Naive thymus-derived CD4-positive, alpha-beta T cell (primary cell): ENCODE results near the gene ARHGAP12. TPM values are rescaled to one million over a fixed set of nuclear protein-coding genes. Genes with fewer than 3 reads are reported as not detected.
A peak's percentile ranks its signal among the peaks of the same experiment; 100 is the strongest.
"Not testable (repeated sequence)": the region's sequence is repeated elsewhere in the genome, so short reads cannot be mapped to it uniquely, and the experiment has no call there.

Source experiments
- ATAC-seq: fragments of 150-1000 bp; cut with Tn5 transposase; 2 replicates; pipeline ENCODE4 v1.10.0; 2021; ENCODE audit warnings: mild to moderate bottlenecking, moderate library complexity
- CTCF ChIA-PET: fragments of 350-600 bp; sonication (Branson Sonifier 250); formaldehyde crosslinking; loops from one replicate; lab custom pipeline; 2021; ENCODE audit warnings: antibody characterized with exemption; lab: Charles Lee
- POLR2A ChIA-PET: fragments of 350-600 bp; sonication (Branson Sonifier 250); formaldehyde crosslinking; loops from one replicate; lab custom pipeline; 2021; ENCODE audit warnings: antibody characterized with exemption, inconsistent platforms; lab: Charles Lee
- DNase-seq, 9 donors: peaks; one replicate each; pipeline versions ENCODE4 v3.0.0 to v3.0.0-alpha.2; 2020 to 2022; ENCODE audit warnings: mixed read lengths in 1 of 9
- H3K27ac ChIP-seq: one replicate; pipeline ENCODE4 v1.7.0; 2013; ENCODE audit warnings: mild to moderate bottlenecking, low read depth, low read length, moderate library complexity
- H3K27me3 ChIP-seq, 2 donors: one replicate each; pipeline ENCODE4 v1.7.0; 2013; ENCODE audit warnings: low read length in 2 of 2, mild to moderate bottlenecking in 2 of 2, moderate library complexity in 2 of 2; ENCODE audit not compliant: control insufficient read depth in 2 of 2, insufficient read depth in 2 of 2
- H3K36me3 ChIP-seq, 3 experiments: 1 replicate in 2 of 3; 2 replicates in 1 of 3; pipeline ENCODE4 v1.7.0; 2013; ENCODE audit warnings: low read length in 3 of 3, mild to moderate bottlenecking in 3 of 3, moderate library complexity in 1 of 3; ENCODE audit not compliant: insufficient read depth in 3 of 3, control insufficient read depth in 2 of 3
- H3K4me1 ChIP-seq, 2 donors: one replicate each; pipeline ENCODE4 v1.7.0; 2013; ENCODE audit warnings: low read length in 2 of 2, mild to moderate bottlenecking in 2 of 2, moderate library complexity in 1 of 2; ENCODE audit not compliant: control insufficient read depth in 2 of 2, insufficient read depth in 2 of 2
- H3K4me3 ChIP-seq: 2 replicates; pipeline ENCODE4 v1.7.0; 2013; ENCODE audit warnings: mild to moderate bottlenecking, low read length
- H3K9me3 ChIP-seq, 3 experiments: 1 replicate in 2 of 3; 2 replicates in 1 of 3; pipeline ENCODE4 v1.7.0; 2013; ENCODE audit warnings: low read length in 3 of 3; ENCODE audit not compliant: control insufficient read depth in 2 of 3
- H3K27ac Mint-ChIP-seq, 9 donors: one replicate each; pipeline ENCODE4 v1.8.0; 2020 to 2022; ENCODE audit warnings: mixed read lengths in 9 of 9, mild to moderate bottlenecking in 8 of 9, moderate library complexity in 5 of 9, inconsistent platforms in 2 of 9
- H3K27me3 Mint-ChIP-seq, 5 donors: one replicate each; pipeline ENCODE4 v1.8.0; 2021 to 2022; ENCODE audit warnings: mixed read lengths in 5 of 5, mild to moderate bottlenecking in 1 of 5
- H3K36me3 Mint-ChIP-seq, 5 donors: one replicate each; pipeline ENCODE4 v1.8.0; 2020 to 2022; ENCODE audit warnings: mixed read lengths in 5 of 5, mild to moderate bottlenecking in 3 of 5, inconsistent platforms in 1 of 5
- H3K4me1 Mint-ChIP-seq, 7 donors: one replicate each; pipeline ENCODE4 v1.8.0; 2020 to 2022; ENCODE audit warnings: mixed read lengths in 7 of 7, mild to moderate bottlenecking in 3 of 7, inconsistent platforms in 1 of 7
- H3K4me3 Mint-ChIP-seq, 10 donors: one replicate each; pipeline ENCODE4 v1.8.0; 2020 to 2022; ENCODE audit warnings: mild to moderate bottlenecking in 10 of 10, mixed read lengths in 10 of 10, moderate library complexity in 6 of 10, inconsistent platforms in 2 of 10
- H3K9me3 Mint-ChIP-seq, 11 donors: one replicate each; pipeline ENCODE4 v1.8.0; 2020 to 2022; ENCODE audit warnings: mixed read lengths in 11 of 11, mild to moderate bottlenecking in 4 of 11, inconsistent platforms in 1 of 11, moderate library complexity in 1 of 11
- intact Hi-C, 2 donors: fragments of 100-400 bp; cut with micrococcal nuclease; formaldehyde crosslinking; loops; one replicate each; pipeline ENCODE4 v1.15.1; 2023
- polyA plus RNA-seq, 2 donors: library from polyadenylated mRNA; unstranded; fragments of 300-500 nt; fragmentation: Illumina TruSeq; gene quantifications; one replicate each; pipeline ENCODE4 v1.2.3, GENCODE V29; 2021
- total RNA-seq, 6 experiments: library from RNA in 5 of 6; stranded (reverse) in 5 of 6; gene quantifications; 1 replicate in 5 of 6; 2 replicates in 1 of 6; pipeline ENCODE4 v1.2.3 and lab custom pipeline; 2021 to 2026

The ARHGAP12 gene
- total and polyA plus RNA-seq, 7 experiments from 2014 or later = 10.5 to 34.6 (median 22.4) TPM

DNA sequence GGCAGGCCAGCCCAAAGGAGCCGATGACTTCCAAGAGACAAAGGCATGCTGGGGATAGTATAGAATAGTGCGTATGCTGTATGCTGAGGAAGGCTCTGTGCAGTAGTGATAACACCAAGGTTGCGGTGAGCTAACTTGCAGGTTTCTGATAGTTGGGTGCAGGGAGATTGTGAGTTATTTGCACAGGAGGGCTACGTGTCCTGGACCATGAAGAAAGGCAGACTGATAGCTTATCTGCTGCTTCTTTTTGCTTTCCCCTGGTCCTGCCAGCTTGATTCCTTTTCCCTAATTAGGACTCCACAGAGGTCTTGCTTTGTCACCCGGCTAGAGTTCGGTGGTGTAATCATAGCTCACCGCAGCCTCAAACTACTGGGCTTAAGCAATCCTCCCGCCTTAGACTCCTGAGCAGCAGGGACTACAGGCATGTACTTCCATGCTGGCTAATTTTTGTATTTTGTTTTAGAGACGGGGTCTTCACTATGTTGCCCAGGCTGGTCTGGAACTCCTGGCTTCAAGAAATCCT, 43.9 kb upstream of the ARHGAP12 start:
- Histone ChIP-seq H3K27me3 (no peaks in the 10 kb centered on the region), H3K4me3 (no peak overlapping the region), H3K27ac (no peak overlapping the region), H3K36me3 (no peaks in the 10 kb centered on the region), H3K4me1 (peaks cover 2 to 12% of the 10 kb centered on the region in 2 donors), H3K9me3 (no peaks in the 10 kb centered on the region)
- ChIA-PET CTCF (no interaction called here), POLR2A (no interaction called here)
- no peak for DNase-seq
- ATAC-seq = no peak
- Mint-ChIP-seq H3K9me3 (no peaks in the 10 kb centered on the region), H3K36me3 (peaks cover 0 to under 1% (median 0%) of the 10 kb centered on the region in 5 donors), H3K4me1 (peaks cover 18 to 29% (median 25%) of the 10 kb centered on the region in 7 donors), H3K4me3 (no peak overlapping the region), H3K27ac (peak overlapping the region in 1 of 9 donors; percentile 23), H3K27me3 (no peaks in the 10 kb centered on the region)
- intact Hi-C loops = no loop called here

DNA sequence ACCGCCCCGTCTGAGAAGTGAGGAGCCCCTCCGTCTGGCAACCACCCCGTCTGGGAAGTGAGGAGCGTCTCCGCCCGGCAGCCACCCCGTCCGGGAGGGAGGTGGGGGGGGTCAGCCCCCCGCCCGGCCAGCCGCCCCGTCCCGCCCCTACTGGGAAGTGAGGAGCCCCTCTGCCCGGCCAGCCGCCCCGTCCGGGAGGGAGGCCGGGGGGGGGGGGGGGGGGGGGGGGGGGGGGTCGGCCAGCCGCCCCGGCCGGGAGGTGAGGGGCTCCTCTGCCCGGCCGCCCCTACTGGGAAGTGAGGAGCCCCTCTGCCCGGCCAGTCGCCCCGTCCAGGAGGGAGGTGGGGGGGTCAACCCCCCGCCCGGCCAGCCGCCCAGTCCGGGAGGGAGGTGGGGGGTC, 41.2 kb upstream of the ARHGAP12 start:
- not testable (repeated sequence) for H3K4me1 Mint-ChIP-seq

DNA sequence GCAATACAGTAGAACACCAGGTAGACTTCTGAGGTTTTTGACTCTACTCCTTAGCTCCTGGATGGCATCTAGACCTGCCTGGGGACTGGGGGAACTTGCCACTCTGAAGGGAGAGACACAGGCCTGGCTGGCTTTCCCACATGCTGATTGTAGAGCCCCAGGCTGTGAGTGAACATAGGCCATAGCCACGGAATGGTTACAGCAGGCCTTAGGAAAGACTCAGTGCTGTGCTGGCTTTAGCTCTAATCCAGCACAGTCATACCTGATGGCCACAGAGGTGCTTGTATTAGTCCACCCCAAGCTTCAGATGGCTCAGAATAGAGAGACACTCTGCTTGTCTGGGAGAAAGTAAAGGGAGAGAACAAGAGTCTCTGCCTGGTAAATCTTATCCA, 35.0 kb upstream of the ARHGAP12 start:
- Histone ChIP-seq H3K9me3 (no peaks in the 10 kb centered on the region), H3K27me3 (no peaks in the 10 kb centered on the region), H3K4me1 (no peaks in the 10 kb centered on the region), H3K27ac (no peak overlapping the region), H3K4me3 (no peak overlapping the region), H3K36me3 (no peaks in the 10 kb centered on the region)
- Mint-ChIP-seq H3K4me3 (no peak overlapping the region), H3K4me1 (peaks cover 12 to 23% (median 17%) of the 10 kb centered on the region in 7 donors), H3K27me3 (no peaks in the 10 kb centered on the region), H3K9me3 (no peaks in the 10 kb centered on the region), H3K36me3 (no peaks in the 10 kb centered on the region), H3K27ac (no peak overlapping the region)
- POLR2A ChIA-PET = no interaction called here
- ATAC-seq (no peak), DNase-seq (no peak)
- CTCF ChIA-PET = no interaction called here
- intact Hi-C loops = no loop called here

More for the DNA sequence above, 41.2 kb upstream of the ARHGAP12 start:
- POLR2A ChIA-PET, H3K36me3 ChIP-seq, H3K9me3 Mint-ChIP-seq, ATAC-seq, H3K9me3 ChIP-seq, H3K4me1 ChIP-seq, H3K27ac Mint-ChIP-seq, H3K36me3 Mint-ChIP-seq, H3K4me3 ChIP-seq, H3K27ac ChIP-seq, intact Hi-C loops, H3K27me3 Mint-ChIP-seq, DNase-seq, CTCF ChIA-PET, H3K27me3 ChIP-seq, H3K4me3 Mint-ChIP-seq: not testable (repeated sequence)

DNA sequence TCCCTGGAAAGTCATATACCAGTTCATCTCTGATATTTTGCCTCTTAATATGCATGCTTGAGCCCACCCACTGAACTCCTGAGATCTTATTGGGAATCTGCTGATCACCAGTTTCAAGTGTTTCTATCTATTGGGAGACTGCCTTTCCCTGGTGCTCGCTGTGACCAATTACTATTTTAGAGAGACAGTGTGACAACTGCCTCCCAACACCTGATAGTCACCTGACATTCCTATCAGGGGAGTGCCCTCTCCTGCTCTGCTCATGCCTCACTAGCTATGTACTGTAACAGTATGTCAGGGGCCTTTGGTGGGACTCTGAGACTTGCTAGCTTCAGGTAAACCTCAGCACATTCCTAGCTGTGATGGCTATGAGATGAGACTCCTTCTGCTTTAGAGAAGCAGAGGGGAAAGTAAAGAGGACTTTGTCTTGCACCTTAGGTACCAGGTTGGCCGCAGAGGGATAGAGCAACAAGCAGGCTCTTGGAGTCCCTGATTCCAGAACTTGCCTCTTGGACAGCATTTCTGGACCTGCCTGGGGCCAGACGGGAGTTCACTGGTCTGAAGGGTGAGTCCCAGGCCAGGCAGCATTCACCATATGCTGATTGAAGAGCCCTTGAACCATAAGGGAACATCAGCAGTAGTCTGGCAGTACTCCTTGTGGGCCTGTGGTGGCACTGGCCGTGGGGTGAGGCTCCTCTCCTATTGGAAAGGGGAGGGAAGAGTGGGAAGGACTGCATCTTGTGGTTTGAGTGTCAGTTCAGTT, 34.4 kb upstream of the ARHGAP12 start:
- H3K9me3 Mint-ChIP-seq = no peaks in the 10 kb centered on the region
- H3K4me1 Mint-ChIP-seq = peaks cover 12 to 23% (median 17%) of the 10 kb centered on the region in 7 donors
- intact Hi-C loops = no loop called here
- Histone ChIP-seq H3K9me3 (no peaks in the 10 kb centered on the region), H3K27ac (no peak overlapping the region), H3K36me3 (no peaks in the 10 kb centered on the region), H3K4me3 (no peak overlapping the region), H3K27me3 (no peaks in the 10 kb centered on the region), H3K4me1 (no peaks in the 10 kb centered on the region)
- ChIA-PET CTCF (no interaction called here), POLR2A (no interaction called here)
- no peaks in the 10 kb centered on the region for H3K36me3 Mint-ChIP-seq
- no peaks in the 10 kb centered on the region for H3K27me3 Mint-ChIP-seq
- ATAC-seq (no peak), DNase-seq (no peak)
- peak overlapping the region in 1 of 10 donors; percentile 51 for H3K4me3 Mint-ChIP-seq
- H3K27ac Mint-ChIP-seq = peak overlapping the region in 1 of 9 donors; percentile 6

DNA sequence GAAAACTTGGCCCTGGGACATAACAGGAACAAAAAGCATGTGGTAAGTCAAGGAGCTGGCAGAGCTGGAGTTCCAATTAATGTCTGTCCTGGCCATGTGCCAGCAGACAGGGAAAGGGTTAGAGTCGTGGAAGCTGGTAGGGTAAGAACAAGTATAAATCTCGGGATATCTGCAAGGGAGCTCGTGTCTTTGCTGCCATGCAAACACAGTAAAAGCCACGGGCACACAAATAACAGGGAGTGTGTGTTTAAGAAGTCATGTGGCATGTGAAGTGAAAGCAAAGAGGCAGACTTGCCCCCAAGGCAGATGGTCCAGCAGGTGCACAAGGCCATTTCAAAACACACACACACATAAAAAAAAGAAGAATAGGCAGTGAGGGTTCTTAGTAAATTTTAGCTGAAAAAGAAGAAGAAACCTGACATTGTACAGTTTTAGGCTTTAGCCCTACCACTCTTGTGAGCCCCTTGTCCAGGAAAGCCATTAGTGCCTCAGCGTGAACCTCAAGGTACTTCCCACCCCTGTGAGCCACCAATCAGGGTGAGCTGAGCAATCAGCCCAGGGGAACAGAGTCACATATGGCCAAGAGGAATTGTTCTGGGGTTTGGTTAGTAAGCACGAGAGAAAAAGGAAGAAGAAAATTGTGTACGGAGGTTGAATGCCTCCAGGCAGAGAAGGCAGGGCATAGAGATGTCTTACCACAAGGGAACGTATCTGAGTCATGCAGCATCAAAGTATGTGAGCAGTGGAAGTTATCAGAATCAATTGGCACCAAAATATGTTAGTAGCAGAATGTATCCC, 32.8 kb upstream of the ARHGAP12 start:
- ChIA-PET POLR2A (interaction anchor here (0.5 kb wide), 1 partner anchor 1117 kb away, joined by 3 read pairs; no protein-coding TSS in a partner anchor), CTCF (no interaction called here)
- no peaks in the 10 kb centered on the region for H3K9me3 ChIP-seq
- Mint-ChIP-seq H3K36me3 (peaks cover 0 to 2% (median 0%) of the 10 kb centered on the region in 5 donors), H3K27ac (peak overlapping the region in 1 of 9 donors; percentile 38), H3K9me3 (peaks cover 0 to under 1% (median 0%) of the 10 kb centered on the region in 11 donors), H3K27me3 (no peaks in the 10 kb centered on the region), H3K4me1 (peaks cover 12 to 23% (median 17%) of the 10 kb centered on the region in 7 donors), H3K4me3 (peak overlapping the region in 4 of 10 donors; percentile 11 to 51 (median 38))
- no peak overlapping the region for H3K27ac ChIP-seq
- H3K4me1 ChIP-seq = no peaks in the 10 kb centered on the region
- H3K36me3 ChIP-seq = no peaks in the 10 kb centered on the region
- DNase-seq (peak in 2 of 9 donors; percentile 11 to 22), ATAC-seq (peak; percentile 88)
- H3K27me3 ChIP-seq = no peaks in the 10 kb centered on the region
- intact Hi-C loops = no loop called here
- no peak overlapping the region for H3K4me3 ChIP-seq

DNA sequence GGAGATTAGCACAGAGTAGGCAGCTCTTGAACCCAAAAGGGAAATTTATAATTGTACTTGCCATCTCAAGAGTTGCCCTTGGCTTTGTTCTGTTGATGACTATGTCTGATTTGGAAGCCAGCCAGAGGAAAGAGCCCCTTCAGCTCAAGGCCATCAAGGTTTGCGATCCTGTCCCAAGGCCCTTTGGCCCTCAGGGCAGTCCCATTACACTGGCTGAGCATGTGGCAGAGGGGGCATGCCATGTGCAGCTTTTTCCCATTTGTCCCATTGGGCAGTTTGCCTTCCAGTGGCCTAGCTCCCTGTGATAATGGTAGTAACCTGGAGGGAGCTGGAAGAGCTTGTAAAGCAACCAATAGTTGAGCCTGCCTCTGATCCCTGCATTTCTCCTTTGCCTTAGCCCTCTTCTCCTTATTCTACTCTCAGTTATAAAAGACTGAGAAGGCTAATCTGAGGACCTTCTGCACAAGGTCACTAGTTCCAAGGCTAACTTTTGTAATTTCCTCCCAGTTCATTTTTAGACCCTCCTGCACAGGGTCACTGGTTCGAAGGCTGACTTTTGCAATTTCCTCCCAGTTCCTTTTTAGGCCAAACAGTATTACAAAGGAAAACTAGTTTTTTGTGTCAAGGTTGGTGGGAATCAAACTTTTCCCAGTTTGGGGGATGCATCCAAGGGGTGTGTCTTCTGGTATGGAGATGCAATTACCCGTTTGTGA, 31.0 kb upstream of the ARHGAP12 start:
- POLR2A ChIA-PET = no interaction called here
- Mint-ChIP-seq H3K27ac (no peak overlapping the region), H3K27me3 (no peaks in the 10 kb centered on the region), H3K4me3 (no peak overlapping the region), H3K4me1 (peaks cover 12 to 23% (median 18%) of the 10 kb centered on the region in 7 donors), H3K36me3 (peaks cover 1 to 8% (median 3%) of the 10 kb centered on the region in 5 donors), H3K9me3 (peaks cover 1 to 9% (median 4%) of the 10 kb centered on the region in 11 donors)
- no peaks in the 10 kb centered on the region for H3K36me3 ChIP-seq
- H3K4me3 ChIP-seq = no peak overlapping the region
- H3K27me3 ChIP-seq = no peaks in the 10 kb centered on the region
- CTCF ChIA-PET = interaction anchor here (0.9 kb wide), 1 partner anchor 97 kb away, joined by 3 read pairs; no protein-coding TSS in a partner anchor
- H3K4me1 ChIP-seq = no peaks in the 10 kb centered on the region
- H3K9me3 ChIP-seq = no peaks in the 10 kb centered on the region
- DNase-seq = no peak
- H3K27ac ChIP-seq = no peak overlapping the region
- intact Hi-C loops = no loop called here
- ATAC-seq = no peak
